ENCODE results near the gene ITIH5. TPM values are rescaled to one million over a fixed set of nuclear protein-coding genes. Genes with fewer than 3 reads are reported as not detected.

ITIH5 gene
- total and polyA plus RNA-seq, 7 donors: 0.60 to 126 (median 48.2) TPM

GRCh38 chr10:7511612-7512011, 155.2 kb downstream of the ITIH5 start:
- no peak for TF ChIP-seq POLR2A (IDR thresholded peaks at IDR 0.05)
- TF ChIP-seq POLR2AphosphoS5 (IDR thresholded peaks at IDR 0.05): no peak
- TF ChIP-seq CTCF (IDR thresholded peaks at IDR 0.05): no peak
- TF ChIP-seq EP300 (IDR thresholded peaks at IDR 0.05): no peak
- H3K9me3 ChIP-seq: peaks cover 0 to 2% (median 0%) of the 10 kb centered on the region in 4 donors
- H3K36me3 ChIP-seq: no peaks in the 10 kb centered on the region
- no peaks in the 10 kb centered on the region for H3K27me3 ChIP-seq
- no peak overlapping the region for H3K4me3 ChIP-seq
- intact Hi-C loops (cut with DNase I): no loop called here
- H3K27ac ChIP-seq: no peak overlapping the region
- WGBS, 2 donors: 85 to 87% methylated on average over 6 of the region's 6 CpGs
- DNase-seq: no peak
- no peaks in the 10 kb centered on the region for H3K4me1 ChIP-seq

Other genes with a start within 250 kb of the ITIH5 start
- gene ITIH2, start 36.4 kb upstream of the ITIH5 start, total RNA-seq: not detected
- not detected for gene ITIH2, start 36.4 kb upstream of the ITIH5 start, polyA plus RNA-seq
- 10 to 100 TPM in 1 of 4 donors, 1 to 10 TPM in 3; 5.9 to 17.2 (median 7.6) TPM for gene KIN, start 121.0 kb upstream of the ITIH5 start, total RNA-seq
- 10 to 100 TPM in 1 of 3 donors, 1 to 10 TPM in 2; 6.7 to 12.6 (median 6.7) TPM for gene KIN, start 121.0 kb upstream of the ITIH5 start, polyA plus RNA-seq
- 100 to 1,000 TPM; 335 to 363 (median 358) TPM for gene ATP5F1C, start 121.2 kb upstream of the ITIH5 start, total RNA-seq
- gene ATP5F1C, start 121.2 kb upstream of the ITIH5 start, polyA plus RNA-seq: 100 to 1,000 TPM; 424 to 993 (median 718) TPM
- gene TAF3, start 151.5 kb upstream of the ITIH5 start, total RNA-seq: 10 to 100 TPM in 1 of 4 donors, 1 to 10 TPM in 3; 5.2 to 12.2 (median 7.8) TPM
- 1 to 10 TPM; 3.0 to 4.2 (median 3.9) TPM for gene TAF3, start 151.5 kb upstream of the ITIH5 start, polyA plus RNA-seq